ENCODE results near the gene DHRS2.
A peak's percentile ranks its signal among the peaks of the same experiment; 100 is the strongest.
"Not testable (repeated sequence)": the region's sequence is repeated elsewhere in the genome, so short reads cannot be mapped to it uniquely, and the experiment has no call there.

Gene DHRS2

GRCh38 chr14:23650506-23650905 is 14.3 kb downstream of the DHRS2 start:
- DNase-seq: no peak

DNA sequence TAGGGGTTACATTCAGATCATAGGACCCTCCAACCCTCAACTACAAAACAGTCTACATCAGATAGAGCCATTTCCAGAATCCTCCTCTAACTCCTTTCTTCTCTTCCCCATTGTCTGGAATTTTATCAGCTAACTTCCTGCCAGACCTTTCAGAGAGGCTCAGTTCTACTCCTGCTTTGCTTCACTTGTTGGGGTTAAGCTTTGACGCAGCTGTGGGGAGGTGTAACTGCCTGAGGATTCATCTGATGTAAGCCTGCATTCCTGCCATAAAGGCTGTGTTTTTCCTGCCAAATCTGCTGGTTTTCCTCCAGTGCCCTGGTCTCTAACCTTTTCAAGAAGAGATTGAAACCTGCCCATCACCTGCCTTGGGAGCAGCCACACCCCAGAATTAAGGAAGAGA is 16.9 kb downstream of the DHRS2 start:
- DNase-seq: no peak

DNA sequence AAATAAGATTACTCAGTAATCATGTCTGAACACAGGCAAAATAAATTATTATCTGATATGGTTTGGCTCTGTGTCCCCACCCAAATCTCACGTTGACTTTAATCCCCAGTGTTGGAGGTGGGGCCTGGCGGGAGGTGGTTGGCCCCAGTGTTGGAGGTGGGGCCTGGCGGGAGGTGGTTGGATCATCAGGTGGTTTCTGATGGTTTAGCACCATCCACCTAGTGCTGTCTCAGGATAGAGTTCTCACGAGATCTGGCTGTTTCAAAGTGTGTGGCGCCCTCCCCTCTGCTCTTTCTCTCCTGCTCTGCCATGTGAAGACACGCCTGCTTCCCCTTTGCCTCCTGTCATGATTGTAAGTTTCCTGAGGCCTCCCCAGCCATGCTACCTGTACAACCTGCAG is 18.1 kb downstream of the DHRS2 start:
- DNase-seq: no peak

DNA sequence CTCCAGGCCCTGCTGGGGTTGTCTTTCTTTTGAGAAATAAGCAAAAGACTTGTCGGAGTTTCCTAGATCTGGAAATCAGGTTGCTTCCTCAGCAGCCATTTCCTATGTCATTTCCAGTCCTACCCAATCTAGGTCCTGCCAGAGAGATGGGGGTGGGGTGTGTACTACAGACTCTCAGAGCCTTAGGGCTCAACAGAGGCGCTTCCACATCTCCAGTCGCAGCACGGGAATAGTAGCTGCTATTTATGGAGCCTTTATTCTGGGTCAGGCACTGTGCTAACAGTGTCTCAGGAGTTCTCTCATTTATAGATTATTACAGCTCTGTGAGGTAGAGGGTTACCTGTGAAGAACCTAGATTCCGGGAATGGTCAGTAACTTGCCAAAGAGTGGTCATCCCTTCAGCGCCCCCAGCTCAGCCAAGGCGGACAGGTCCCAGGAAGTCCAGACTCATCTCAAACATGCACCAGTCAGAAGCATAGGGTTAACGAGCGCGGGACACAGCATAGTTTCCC is 21.9 kb downstream of the DHRS2 start:
- DNase-seq: no peak

GRCh38 chr14:23660290-23661226 is 24.4 kb downstream of the DHRS2 start:
- no peak for DNase-seq

DNA sequence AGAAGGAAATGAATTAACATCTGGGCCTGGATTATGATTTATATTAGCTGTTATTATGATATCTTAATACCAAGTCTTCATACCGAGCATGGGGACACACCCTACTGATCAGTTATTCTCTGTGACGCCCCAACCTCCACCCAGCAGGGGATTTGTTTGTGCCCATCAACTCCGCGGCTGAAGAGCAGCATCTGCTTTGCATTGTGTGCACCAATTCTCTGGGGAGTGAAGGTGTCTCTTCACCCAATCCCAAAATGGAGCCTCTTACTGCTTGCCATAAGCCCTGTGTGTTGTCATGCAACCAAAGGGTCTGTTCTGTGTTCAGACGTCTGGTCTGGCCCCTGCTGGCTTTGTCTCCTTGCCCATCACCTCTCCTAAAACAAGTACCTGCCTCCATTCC is 25.4 kb downstream of the DHRS2 start:
- DNase-seq: no peak

DNA sequence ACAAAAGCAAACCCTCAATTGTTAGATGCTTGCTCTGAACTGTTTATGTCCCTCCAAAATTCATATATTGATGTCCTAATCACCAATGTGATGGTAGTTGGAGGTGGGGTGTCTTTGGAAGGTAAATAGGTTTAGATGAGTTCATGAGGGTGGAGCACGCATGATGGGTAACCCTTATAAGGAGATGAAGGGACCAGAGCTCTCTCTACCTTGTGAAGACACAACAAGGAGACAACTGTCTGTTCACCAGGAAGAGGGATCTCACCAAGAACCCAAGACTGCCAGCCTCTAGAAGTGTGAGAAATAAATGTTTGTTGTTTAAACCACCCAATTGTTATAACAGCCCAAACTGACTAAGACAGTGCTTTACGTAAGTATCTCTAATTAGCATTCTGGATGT is 27.0 kb downstream of the DHRS2 start:
- no peak for DNase-seq

DNA sequence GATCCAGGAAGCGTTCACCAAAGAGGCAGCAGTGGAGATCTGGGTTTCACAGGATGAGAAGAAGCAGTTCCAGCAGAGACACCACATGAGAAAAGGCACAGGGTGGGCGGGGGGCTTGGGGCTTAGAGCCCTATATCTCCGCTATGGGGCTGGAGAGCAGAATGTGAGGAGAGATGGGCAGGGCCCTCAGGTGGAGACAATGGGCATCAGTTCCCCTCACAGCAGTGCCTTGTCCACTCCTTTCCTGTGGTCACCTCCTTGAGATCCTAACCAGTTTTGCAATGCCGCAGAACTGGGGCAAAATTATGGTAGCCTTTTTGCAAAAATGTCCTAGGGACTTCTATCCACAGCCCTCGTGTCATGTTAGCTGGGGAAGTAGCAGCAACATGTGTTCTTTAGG is 27.5 kb downstream of the DHRS2 start:
- DNase-seq: no peak

- no peak for DNase-seq
These were observed 28.2 kb downstream of the DHRS2 start for GRCh38 chr14:23664207-23664885.

DNA sequence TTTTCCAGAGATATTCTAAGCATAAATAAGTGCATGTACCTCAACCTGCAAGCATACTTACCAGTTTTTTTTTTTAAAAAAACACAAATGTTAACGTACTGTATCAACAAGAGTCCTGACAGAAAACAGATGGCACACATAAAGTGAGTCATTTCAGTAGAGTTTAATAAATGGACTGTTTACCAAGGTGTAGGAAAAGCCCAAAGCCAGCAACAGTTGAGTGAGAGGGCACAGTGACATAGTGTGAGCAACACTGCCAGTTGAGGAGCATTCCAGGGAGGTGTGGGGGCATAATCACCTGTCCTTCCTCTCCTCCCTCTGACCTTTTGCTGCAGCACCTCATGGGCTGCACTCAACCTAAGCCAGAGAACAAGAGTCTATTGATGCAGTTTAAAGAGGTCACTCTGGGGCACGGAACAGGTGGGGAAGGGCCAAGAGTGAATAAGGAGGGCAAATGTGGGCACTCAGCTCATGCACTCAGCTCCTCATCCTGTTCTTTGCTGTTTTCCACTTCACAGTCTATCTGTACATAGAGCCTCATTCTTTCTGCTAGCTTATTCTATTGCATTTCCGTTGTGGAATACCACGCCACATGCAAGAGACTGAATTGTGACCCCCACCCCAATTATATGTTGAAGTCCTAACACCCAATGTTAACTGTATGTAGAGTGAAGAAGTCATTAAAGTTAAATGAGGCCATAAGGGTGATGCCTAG is 29.3 kb downstream of the DHRS2 start:
- DNase-seq: no peak

GRCh38 chr14:23667134-23667533 is 31.0 kb downstream of the DHRS2 start:
- DNase-seq: no peak

- DNase-seq: no peak
These were observed 33.3 kb downstream of the DHRS2 start for GRCh38 chr14:23669441-23669840.

GRCh38 chr14:23670481-23670880 is 34.3 kb downstream of the DHRS2 start:
- no peak for DNase-seq

- no peak for DNase-seq
These were observed 36.0 kb downstream of the DHRS2 start for GRCh38 chr14:23672200-23672599.

- DNase-seq: no peak
These were observed 39.2 kb downstream of the DHRS2 start for GRCh38 chr14:23675337-23675736.

- DNase-seq: no peak
These were observed 39.7 kb downstream of the DHRS2 start for GRCh38 chr14:23675906-23676305.

DNA sequence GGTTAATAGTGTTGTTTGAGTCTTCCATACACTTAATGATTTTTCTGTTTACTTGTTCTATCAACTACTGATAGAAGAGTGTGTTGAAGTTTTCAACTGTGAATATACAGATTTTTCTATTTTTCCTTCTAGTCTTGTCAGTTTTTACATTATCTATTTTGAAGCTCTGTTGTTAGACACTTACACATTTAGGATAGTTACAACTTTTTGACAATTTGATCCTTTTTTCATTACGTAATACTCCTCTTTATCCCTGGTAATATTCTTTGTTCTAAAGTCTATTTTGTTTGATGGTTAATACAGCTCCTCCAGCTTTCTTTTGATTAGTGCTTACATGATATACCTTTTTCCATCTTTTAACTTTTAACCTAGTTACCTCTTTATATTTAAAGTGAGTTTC is 45.2 kb downstream of the DHRS2 start:
- no peak for DNase-seq

DNA sequence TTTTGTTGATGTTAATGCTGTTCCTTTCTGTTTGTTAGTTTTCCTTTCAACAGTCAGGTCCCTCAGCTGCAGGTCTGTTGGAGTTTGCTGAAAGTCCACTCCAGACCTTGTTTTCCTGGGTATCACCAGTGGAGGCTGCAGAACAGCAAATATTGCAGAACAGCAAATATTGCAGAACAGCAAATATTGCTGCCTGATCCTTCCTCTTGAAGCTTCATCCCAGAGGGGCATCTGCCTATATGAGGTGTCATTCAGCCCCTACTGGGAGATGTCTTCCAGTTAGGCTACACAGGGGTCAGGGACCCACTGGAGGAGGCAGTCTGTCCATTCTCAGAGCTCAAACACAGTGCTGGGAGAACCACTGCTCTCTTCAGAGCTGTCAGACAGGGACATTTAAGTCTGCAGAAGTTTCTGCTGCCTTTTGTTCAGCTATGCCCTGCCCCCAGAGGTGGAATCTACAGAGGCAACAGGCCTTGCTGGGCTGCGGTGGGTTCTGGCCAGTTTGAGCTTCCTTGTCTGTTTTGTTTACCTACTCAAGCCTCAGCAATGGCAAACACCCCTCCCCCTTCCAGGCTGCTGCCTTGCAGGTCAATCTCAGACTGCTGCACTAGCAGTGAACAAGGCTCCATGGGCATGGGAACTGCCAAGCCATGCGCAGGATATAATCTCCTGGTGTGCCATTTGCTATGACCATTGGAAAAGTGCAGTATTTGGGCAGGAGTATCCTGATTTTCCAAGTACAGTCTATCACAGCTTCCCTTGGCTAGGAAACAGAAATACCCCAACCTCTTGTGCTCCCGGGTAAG is 53.7 kb downstream of the DHRS2 start:
- DNase-seq: not testable (repeated sequence)

DNA sequence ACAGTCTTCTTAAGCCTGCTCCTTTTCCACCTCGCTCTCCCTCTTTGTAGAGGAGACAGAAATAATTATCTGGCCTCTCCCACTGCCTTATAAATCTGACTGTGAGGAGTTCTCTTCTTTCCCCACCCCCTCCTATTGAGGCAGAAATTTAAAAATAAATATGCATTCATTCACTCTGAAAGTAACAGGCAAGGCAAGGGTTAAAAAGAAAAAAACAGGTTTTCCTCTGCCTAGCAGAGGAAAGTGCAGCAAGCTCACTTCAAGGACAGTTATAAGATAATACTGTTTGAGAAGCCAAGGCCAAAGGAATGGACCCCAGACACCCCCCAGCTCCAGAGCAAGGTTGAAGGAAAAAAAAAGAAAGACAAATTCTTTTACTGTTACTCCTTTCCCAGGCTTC is 56.3 kb downstream of the DHRS2 start:
- DNase-seq: no peak

GRCh38 chr14:23693252-23693775 is 57.1 kb downstream of the DHRS2 start:
- no peak for DNase-seq

DNA sequence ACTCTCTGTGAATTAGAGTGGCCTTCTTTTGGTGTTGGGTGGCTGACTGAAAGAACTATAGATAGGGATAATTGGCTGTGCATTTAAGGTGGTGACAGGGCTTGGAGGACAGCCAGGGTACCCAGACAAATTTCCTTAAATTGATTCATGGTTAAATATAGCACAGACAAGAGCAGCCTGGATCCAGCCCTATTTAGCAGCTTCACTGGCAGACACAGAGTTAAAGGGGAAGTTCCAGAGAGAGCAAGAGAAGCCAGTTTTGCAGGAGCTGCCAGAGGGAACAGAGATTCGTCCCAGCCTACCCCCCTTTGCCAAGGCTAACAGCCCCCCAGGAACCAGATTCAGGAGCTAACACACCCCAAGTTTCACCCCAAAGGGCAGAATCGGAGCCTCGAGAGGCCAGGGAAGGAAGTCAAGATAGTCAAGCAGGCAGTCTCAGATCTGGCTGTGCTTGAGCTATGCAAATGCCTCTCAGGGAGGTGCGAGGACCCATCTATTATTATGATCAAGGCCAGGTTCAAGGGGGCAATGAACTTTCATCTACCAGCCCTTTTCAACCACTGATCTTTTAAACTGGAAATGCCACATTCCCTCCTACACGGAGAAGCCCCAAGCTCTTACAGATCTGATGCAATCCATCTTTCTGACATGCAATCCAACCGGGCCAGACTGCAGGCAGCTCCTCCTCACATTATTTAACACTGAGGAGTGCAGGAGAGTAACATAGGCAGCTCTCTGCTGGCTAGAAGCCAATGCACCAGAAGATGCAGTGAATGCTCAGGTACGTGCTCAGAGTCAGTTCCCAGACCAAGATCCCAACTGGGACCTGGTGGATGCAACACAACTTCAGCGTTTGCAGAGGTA is 58.2 kb downstream of the DHRS2 start:
- peak; percentile 95 for DNase-seq

Data from fibroblast of upper back skin (primary cell).